Type B pancreatic cell (in vitro differentiated cells): ENCODE results near the gene ZSCAN16. TPM values are rescaled to one million over a fixed set of nuclear protein-coding genes. Genes with fewer than 3 reads are reported as not detected.
A peak's percentile ranks its signal among the peaks of the same experiment; 100 is the strongest.

Experiments used
- DNase-seq: peaks from one replicate; pipeline ENCODE4 v3.0.0; 2021; ENCODE audit warnings: mixed read lengths; ENCODE audit not compliant: unreplicated experiment; ENCODE audit errors: extremely low spot score
- H3K27ac Mint-ChIP-seq: 2 replicates; pipeline ENCODE4 v1.8.0; 2021; ENCODE audit warnings: mild to moderate bottlenecking, mixed read lengths
- H3K27me3 Mint-ChIP-seq: 2 replicates; pipeline ENCODE4 v1.8.0; 2021; ENCODE audit warnings: mixed read lengths
- H3K36me3 Mint-ChIP-seq: 2 replicates; pipeline ENCODE4 v1.8.0; 2021; ENCODE audit warnings: mixed read lengths
- H3K4me1 Mint-ChIP-seq: one replicate; pipeline ENCODE4 v1.8.0; 2021; ENCODE audit warnings: mixed read lengths; ENCODE audit not compliant: unreplicated experiment
- H3K4me3 Mint-ChIP-seq: 2 replicates; pipeline ENCODE4 v1.8.0; 2021; ENCODE audit warnings: mild to moderate bottlenecking, mixed read lengths
- H3K9me3 Mint-ChIP-seq: 2 replicates; pipeline ENCODE4 v1.8.0; 2021; ENCODE audit warnings: mixed read lengths
- CTCF ChIP-seq: fragments of 200-600 bp; sonication (generic); conservative IDR thresholded peaks from 2 replicates; pipeline ENCODE4 v1.5.0; 2021; ENCODE audit warnings: antibody characterized with exemption, mild to moderate bottlenecking
- total RNA-seq: library from RNA; stranded (reverse); gene quantifications from 2 replicates; pipeline ENCODE4 v1.2.1, GENCODE V29; 2021; ENCODE audit warnings: low replicate concordance

Gene ZSCAN16
- total RNA-seq, 1 donor from 2014 or later: 8.9 TPM

- H3K4me3 Mint-ChIP-seq: peak overlapping the region; percentile 95
- no peak for TF ChIP-seq CTCF
- no peaks in the 10 kb centered on the region for H3K9me3 Mint-ChIP-seq
- peaks cover 14% of the 10 kb centered on the region for H3K27me3 Mint-ChIP-seq
- H3K27ac Mint-ChIP-seq: peak overlapping the region; percentile 69
- peaks cover 4% of the 10 kb centered on the region for H3K4me1 Mint-ChIP-seq
- DNase-seq: no peak
- peaks cover 3% of the 10 kb centered on the region for H3K36me3 Mint-ChIP-seq
These were observed 19.2 kb upstream of the ZSCAN16 start for GRCh38 chr6:28105245-28105639.

- Mint-ChIP-seq H3K36me3 (peaks cover 3% of the 10 kb centered on the region), H3K4me1 (peaks cover 4% of the 10 kb centered on the region), H3K27me3 (peaks cover 12% of the 10 kb centered on the region), H3K9me3 (no peaks in the 10 kb centered on the region), H3K4me3 (no peak overlapping the region), H3K27ac (no peak overlapping the region)
- DNase-seq: no peak
- no peak for TF ChIP-seq CTCF
These were observed 16.9 kb upstream of the ZSCAN16 start for GRCh38 chr6:28107506-28107905.

GRCh38 chr6:28111964-28112363 is 12.4 kb upstream of the ZSCAN16 start:
- no peak for TF ChIP-seq CTCF
- Mint-ChIP-seq H3K27ac (no peak overlapping the region), H3K4me3 (no peak overlapping the region), H3K36me3 (peaks cover 15% of the 10 kb centered on the region), H3K4me1 (no peaks in the 10 kb centered on the region), H3K27me3 (peaks cover 12% of the 10 kb centered on the region), H3K9me3 (peaks cover 4% of the 10 kb centered on the region)
- no peak for DNase-seq

- peaks cover 3% of the 10 kb centered on the region for H3K27me3 Mint-ChIP-seq
- no peak for DNase-seq
- TF ChIP-seq CTCF: no peak
- H3K27ac Mint-ChIP-seq: no peak overlapping the region
- H3K4me3 Mint-ChIP-seq: no peak overlapping the region
- peaks cover 25% of the 10 kb centered on the region for H3K36me3 Mint-ChIP-seq
- H3K9me3 Mint-ChIP-seq: peaks cover 4% of the 10 kb centered on the region
- no peaks in the 10 kb centered on the region for H3K4me1 Mint-ChIP-seq
These were observed 8.6 kb upstream of the ZSCAN16 start for GRCh38 chr6:28115799-28116198.

- Mint-ChIP-seq H3K4me1 (no peaks in the 10 kb centered on the region), H3K9me3 (peaks cover 4% of the 10 kb centered on the region), H3K27ac (no peak overlapping the region), H3K36me3 (peaks cover 25% of the 10 kb centered on the region), H3K4me3 (no peak overlapping the region), H3K27me3 (no peaks in the 10 kb centered on the region)
- DNase-seq: no peak
- TF ChIP-seq CTCF: no peak
These were observed 6.9 kb upstream of the ZSCAN16 start for GRCh38 chr6:28117386-28118050.
